ENCODE measurements around the gene CSTF2.

DNA sequence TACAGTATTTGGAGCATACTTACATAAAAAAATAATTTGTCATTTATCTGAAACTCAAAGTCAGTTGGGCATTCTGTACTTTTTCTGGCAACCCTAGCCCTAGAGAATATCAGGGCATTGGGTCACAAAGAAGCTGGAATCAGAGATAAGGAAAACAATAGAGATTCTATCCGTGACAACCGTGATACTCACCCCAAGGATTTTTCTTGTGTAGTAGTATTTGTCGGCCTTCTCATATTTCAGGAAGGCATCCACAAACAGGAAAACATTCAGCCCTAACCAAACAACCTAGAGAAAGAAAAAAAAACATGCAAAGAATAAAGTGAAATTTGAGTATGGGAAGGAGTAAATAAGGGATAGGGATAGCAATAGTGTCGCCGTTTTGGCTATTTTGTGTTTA lies 50.3 kb downstream of the CSTF2 start:
- TF ChIP-seq POLR2AphosphoS5 (IDR thresholded peaks at IDR 0.05; ENCODE audit: insufficient read depth in 1 of 2, low read depth in 1 of 2) (no peak), POLR2A (IDR thresholded peaks at IDR 0.05) (no peak)
- TF ChIP-seq, protein P1, sequence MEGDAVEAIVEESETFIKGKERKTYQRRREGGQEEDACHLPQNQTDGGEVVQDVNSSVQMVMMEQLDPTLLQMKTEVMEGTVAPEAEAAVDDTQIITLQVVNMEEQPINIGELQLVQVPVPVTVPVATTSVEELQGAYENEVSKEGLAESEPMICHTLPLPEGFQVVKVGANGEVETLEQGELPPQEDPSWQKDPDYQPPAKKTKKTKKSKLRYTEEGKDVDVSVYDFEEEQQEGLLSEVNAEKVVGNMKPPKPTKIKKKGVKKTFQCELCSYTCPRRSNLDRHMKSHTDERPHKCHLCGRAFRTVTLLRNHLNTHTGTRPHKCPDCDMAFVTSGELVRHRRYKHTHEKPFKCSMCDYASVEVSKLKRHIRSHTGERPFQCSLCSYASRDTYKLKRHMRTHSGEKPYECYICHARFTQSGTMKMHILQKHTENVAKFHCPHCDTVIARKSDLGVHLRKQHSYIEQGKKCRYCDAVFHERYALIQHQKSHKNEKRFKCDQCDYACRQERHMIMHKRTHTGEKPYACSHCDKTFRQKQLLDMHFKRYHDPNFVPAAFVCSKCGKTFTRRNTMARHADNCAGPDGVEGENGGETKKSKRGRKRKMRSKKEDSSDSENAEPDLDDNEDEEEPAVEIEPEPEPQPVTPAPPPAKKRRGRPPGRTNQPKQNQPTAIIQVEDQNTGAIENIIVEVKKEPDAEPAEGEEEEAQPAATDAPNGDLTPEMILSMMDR (IDR thresholded peaks at IDR 0.05): no peak
